IPS-20b (cell line): Measurements from ENCODE around the gene TEX48.

Experiments
- H3K27ac ChIP-seq: one replicate; pipeline ENCODE4 v1.5.1; 2013; ENCODE audit warnings: low read length
- H3K27me3 ChIP-seq: 2 replicates; pipeline ENCODE4 v1.6.1; 2013; ENCODE audit warnings: mild to moderate bottlenecking, low read length, inconsistent platforms; ENCODE audit not compliant: insufficient read depth
- H3K36me3 ChIP-seq: 2 replicates; pipeline ENCODE4 v1.6.1; 2013; ENCODE audit warnings: low read depth, mild to moderate bottlenecking, inconsistent platforms, low read length, moderate library complexity; ENCODE audit not compliant: insufficient read depth
- H3K4me1 ChIP-seq: 2 replicates; pipeline ENCODE4 v1.6.1; 2013; ENCODE audit warnings: mild to moderate bottlenecking, control low read depth, inconsistent platforms, low read length, moderate library complexity; ENCODE audit not compliant: insufficient read depth
- H3K4me3 ChIP-seq: 2 replicates; pipeline ENCODE4 v1.5.1; 2013; ENCODE audit warnings: mild to moderate bottlenecking, low read length, inconsistent platforms
- H3K9ac ChIP-seq: 2 replicates; pipeline ENCODE4 v1.6.1; 2013; ENCODE audit warnings: low read depth, mild to moderate bottlenecking, inconsistent platforms, low read length, moderate library complexity
- H3K9me3 ChIP-seq: 2 replicates; pipeline ENCODE4 v1.6.1; 2013; ENCODE audit warnings: mild to moderate bottlenecking, low read depth, low read length, inconsistent platforms; ENCODE audit not compliant: insufficient read depth

TEX48 gene

GRCh38 chr9:114662081-114662989 lies 19.7 kb downstream of the TEX48 start:
- H3K36me3 ChIP-seq: no peaks in the 10 kb centered on the region
- peaks cover 9% of the 10 kb centered on the region; the same call in 1 of the 2 replicates for H3K4me1 ChIP-seq
- no peak overlapping the region for H3K27ac ChIP-seq
- no peak overlapping the region for H3K9ac ChIP-seq
- no peaks in the 10 kb centered on the region for H3K9me3 ChIP-seq
- no peaks in the 10 kb centered on the region for H3K27me3 ChIP-seq
- no peak overlapping the region for H3K4me3 ChIP-seq

GRCh38 chr9:114657705-114658104 lies 24.3 kb downstream of the TEX48 start, which contains the start of gene TEX53:
TEX53 (minus strand) TSS chr9:114657805; CDS start chr9:114657774, 31 bp downstream.
- Histone ChIP-seq H3K9me3 (no peaks in the 10 kb centered on the region), H3K36me3 (no peaks in the 10 kb centered on the region), H3K27me3 (no peaks in the 10 kb centered on the region), H3K9ac (no peak within 1 kb of the TSS), H3K4me3 (no peak within 1 kb of the TSS), H3K27ac (no peak within 1 kb of the TSS), H3K4me1 (peaks cover 8% of the 10 kb centered on the region)

DNA sequence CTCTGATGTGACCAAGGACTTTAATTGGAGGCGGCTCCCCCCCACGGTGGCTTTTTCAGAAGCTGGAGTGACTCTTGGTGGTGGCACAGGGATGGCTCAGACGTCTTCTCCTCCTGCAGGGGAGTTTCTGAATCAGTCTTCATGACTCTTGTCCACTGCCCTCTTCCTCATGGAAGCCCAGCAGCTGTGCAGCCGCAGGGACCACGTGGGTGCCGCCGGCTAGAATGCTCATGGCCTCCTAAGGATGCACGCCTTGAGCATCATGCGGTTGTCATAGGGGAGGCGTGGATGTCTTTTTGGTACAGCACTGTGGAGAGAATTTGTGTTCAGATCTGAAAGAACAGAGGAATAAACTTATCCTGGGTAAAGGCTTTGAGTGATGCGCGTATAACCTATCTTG lies 25.7 kb downstream of the TEX48 start:
- H3K4me3 ChIP-seq: no peak overlapping the region
- H3K27ac ChIP-seq: no peak overlapping the region
- no peaks in the 10 kb centered on the region for H3K27me3 ChIP-seq
- no peaks in the 10 kb centered on the region for H3K36me3 ChIP-seq
- no peaks in the 10 kb centered on the region for H3K9me3 ChIP-seq
- peaks cover 3% of the 10 kb centered on the region; the same call in 1 of the 2 replicates for H3K4me1 ChIP-seq
- no peak overlapping the region for H3K9ac ChIP-seq

DNA sequence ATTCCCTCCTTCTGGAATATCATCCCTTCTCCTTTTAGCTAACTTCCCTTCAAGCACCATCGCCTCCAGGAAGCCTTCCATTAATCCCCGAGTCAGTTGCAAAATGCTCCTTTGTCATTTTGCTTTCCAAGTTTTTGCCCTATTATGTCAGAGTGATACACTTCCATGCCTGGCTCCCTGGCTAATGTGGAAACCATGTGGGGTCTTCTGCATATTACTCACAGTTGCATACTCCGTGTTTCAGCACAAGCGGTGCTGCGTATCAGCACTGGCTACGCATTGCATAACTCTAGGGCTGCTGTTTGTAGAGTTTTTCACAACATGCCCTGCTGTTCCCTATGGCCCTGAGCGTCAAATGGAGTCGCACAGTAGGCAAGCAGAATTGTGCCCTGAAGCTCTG lies 26.3 kb downstream of the TEX48 start:
- Histone ChIP-seq H3K36me3 (no peaks in the 10 kb centered on the region), H3K27me3 (no peaks in the 10 kb centered on the region), H3K9me3 (no peaks in the 10 kb centered on the region), H3K9ac (no peak overlapping the region), H3K4me3 (no peak overlapping the region), H3K4me1 (peaks cover 3% of the 10 kb centered on the region; the same call in 1 of the 2 replicates), H3K27ac (no peak overlapping the region)

- no peaks in the 10 kb centered on the region for H3K27me3 ChIP-seq
- peaks cover 3% of the 10 kb centered on the region; the same call in 1 of the 2 replicates for H3K4me1 ChIP-seq
- H3K36me3 ChIP-seq: no peaks in the 10 kb centered on the region
- no peak overlapping the region for H3K27ac ChIP-seq
- H3K9me3 ChIP-seq: no peaks in the 10 kb centered on the region
- no peak overlapping the region for H3K4me3 ChIP-seq
- H3K9ac ChIP-seq: no peak overlapping the region
These were observed 28.3 kb downstream of the TEX48 start for GRCh38 chr9:114653556-114654159.

GRCh38 chr9:114652776-114653555 lies 29.0 kb downstream of the TEX48 start:
- H3K36me3 ChIP-seq: no peaks in the 10 kb centered on the region
- H3K4me3 ChIP-seq: no peak overlapping the region
- H3K4me1 ChIP-seq: peaks cover 3% of the 10 kb centered on the region; the same call in 1 of the 2 replicates
- no peak overlapping the region for H3K9ac ChIP-seq
- H3K9me3 ChIP-seq: no peaks in the 10 kb centered on the region
- H3K27me3 ChIP-seq: no peaks in the 10 kb centered on the region
- no peak overlapping the region for H3K27ac ChIP-seq

- Histone ChIP-seq H3K9me3 (no peaks in the 10 kb centered on the region), H3K36me3 (peaks cover 26% of the 10 kb centered on the region; the same call in 1 of the 2 replicates), H3K27me3 (no peaks in the 10 kb centered on the region), H3K27ac (no peak overlapping the region), H3K4me3 (no peak overlapping the region), H3K4me1 (no peaks in the 10 kb centered on the region), H3K9ac (no peak overlapping the region)
These were observed 38.1 kb downstream of the TEX48 start for GRCh38 chr9:114643896-114644295.

GRCh38 chr9:114643001-114643400 lies 39.0 kb downstream of the TEX48 start:
- H3K9ac ChIP-seq: no peak overlapping the region
- no peaks in the 10 kb centered on the region for H3K9me3 ChIP-seq
- no peaks in the 10 kb centered on the region for H3K4me1 ChIP-seq
- H3K27me3 ChIP-seq: no peaks in the 10 kb centered on the region
- no peak overlapping the region for H3K4me3 ChIP-seq
- peaks cover 32% of the 10 kb centered on the region; the same call in 1 of the 2 replicates for H3K36me3 ChIP-seq
- no peak overlapping the region for H3K27ac ChIP-seq

- Histone ChIP-seq H3K4me1 (no peaks in the 10 kb centered on the region), H3K27ac (no peak overlapping the region), H3K36me3 (peaks cover 32% of the 10 kb centered on the region; the same call in 1 of the 2 replicates), H3K9me3 (no peaks in the 10 kb centered on the region), H3K9ac (no peak overlapping the region), H3K27me3 (no peaks in the 10 kb centered on the region), H3K4me3 (no peak overlapping the region)
These were observed 40.0 kb downstream of the TEX48 start for GRCh38 chr9:114641967-114642366.

GRCh38 chr9:114638404-114638803 lies 43.6 kb downstream of the TEX48 start:
- Histone ChIP-seq H3K27me3 (no peaks in the 10 kb centered on the region), H3K4me1 (no peaks in the 10 kb centered on the region), H3K9ac (no peak overlapping the region), H3K4me3 (no peak overlapping the region), H3K9me3 (no peaks in the 10 kb centered on the region), H3K36me3 (peaks cover 24% of the 10 kb centered on the region; the same call in 1 of the 2 replicates), H3K27ac (no peak overlapping the region)

GRCh38 chr9:114634387-114634786 lies 47.6 kb downstream of the TEX48 start:
- H3K27me3 ChIP-seq: no peaks in the 10 kb centered on the region
- no peak overlapping the region for H3K4me3 ChIP-seq
- H3K27ac ChIP-seq: no peak overlapping the region
- H3K9ac ChIP-seq: no peak overlapping the region
- no peaks in the 10 kb centered on the region for H3K9me3 ChIP-seq
- H3K4me1 ChIP-seq: no peaks in the 10 kb centered on the region
- peaks cover 30% of the 10 kb centered on the region; the same call in 1 of the 2 replicates for H3K36me3 ChIP-seq
